ENCODE results near the gene CD72.
"Not testable (repeated sequence)": the region's sequence is repeated elsewhere in the genome, so short reads cannot be mapped to it uniquely, and the experiment has no call there.

Gene CD72

GRCh38 chr9:35636877-35637246 is 18.6 kb upstream of the CD72 start:
- H3K36me3 ChIP-seq (ENCODE audit: insufficient read depth, low read length); H3K4me3 ChIP-seq (ENCODE audit: low read depth, low read length): not testable (repeated sequence)

GRCh38 chr9:35636135-35636876 is 18.1 kb upstream of the CD72 start:
- H2AFZ ChIP-seq (ENCODE audit: low read length, unreplicated experiment), result no peak overlapping the region
- H3K79me2 ChIP-seq (ENCODE audit: control insufficient read depth, insufficient read depth, low read length, unreplicated experiment), result no peaks in the 10 kb centered on the region
- H3K36me3 ChIP-seq (ENCODE audit: insufficient read depth, low read length), result no peaks in the 10 kb centered on the region
- H3K27me3 ChIP-seq (ENCODE audit: insufficient read depth, low read length), result no peaks in the 10 kb centered on the region
- H3K4me1 ChIP-seq (ENCODE audit: control insufficient read depth, insufficient read depth, low read length, unreplicated experiment), result no peaks in the 10 kb centered on the region
- no peak overlapping the region for H3K27ac ChIP-seq (ENCODE audit: low read depth, low read length)
- H3K4me3 ChIP-seq (ENCODE audit: low read depth, low read length), result no peak overlapping the region

More at GRCh38 chr9:35636877-35637246, 18.6 kb upstream of the CD72 start:
- H3K79me2 ChIP-seq (ENCODE audit: control insufficient read depth, insufficient read depth, low read length, unreplicated experiment); H2AFZ ChIP-seq (ENCODE audit: low read length, unreplicated experiment); H3K4me1 ChIP-seq (ENCODE audit: control insufficient read depth, insufficient read depth, low read length, unreplicated experiment); H3K27me3 ChIP-seq (ENCODE audit: insufficient read depth, low read length); H3K27ac ChIP-seq (ENCODE audit: low read depth, low read length): not testable (repeated sequence)

GRCh38 chr9:35635730-35636129 is 17.5 kb upstream of the CD72 start:
- H3K27me3 ChIP-seq (ENCODE audit: insufficient read depth, low read length), result no peaks in the 10 kb centered on the region
- H2AFZ ChIP-seq (ENCODE audit: low read length, unreplicated experiment), result no peak overlapping the region
- no peaks in the 10 kb centered on the region for H3K4me1 ChIP-seq (ENCODE audit: control insufficient read depth, insufficient read depth, low read length, unreplicated experiment)
- no peak overlapping the region for H3K27ac ChIP-seq (ENCODE audit: low read depth, low read length)
- no peak overlapping the region for H3K4me3 ChIP-seq (ENCODE audit: low read depth, low read length)
- no peaks in the 10 kb centered on the region for H3K79me2 ChIP-seq (ENCODE audit: control insufficient read depth, insufficient read depth, low read length, unreplicated experiment)
- no peaks in the 10 kb centered on the region for H3K36me3 ChIP-seq (ENCODE audit: insufficient read depth, low read length)

GRCh38 chr9:35629597-35629996 is 11.4 kb upstream of the CD72 start:
- Histone ChIP-seq H3K27me3 (ENCODE audit: insufficient read depth, low read length) (no peaks in the 10 kb centered on the region), H3K79me2 (ENCODE audit: control insufficient read depth, insufficient read depth, low read length, unreplicated experiment) (no peaks in the 10 kb centered on the region), H3K4me3 (ENCODE audit: low read depth, low read length) (no peak overlapping the region), H2AFZ (ENCODE audit: low read length, unreplicated experiment) (no peak overlapping the region), H3K36me3 (ENCODE audit: insufficient read depth, low read length) (no peaks in the 10 kb centered on the region), H3K4me1 (ENCODE audit: control insufficient read depth, insufficient read depth, low read length, unreplicated experiment) (no peaks in the 10 kb centered on the region), H3K27ac (ENCODE audit: low read depth, low read length) (no peak overlapping the region)

- no peaks in the 10 kb centered on the region for H3K36me3 ChIP-seq (ENCODE audit: insufficient read depth, low read length)
- H2AFZ ChIP-seq (ENCODE audit: low read length, unreplicated experiment), result no peak overlapping the region
- H3K27me3 ChIP-seq (ENCODE audit: insufficient read depth, low read length), result no peaks in the 10 kb centered on the region
- no peaks in the 10 kb centered on the region for H3K79me2 ChIP-seq (ENCODE audit: control insufficient read depth, insufficient read depth, low read length, unreplicated experiment)
- H3K27ac ChIP-seq (ENCODE audit: low read depth, low read length), result no peak overlapping the region
- no peaks in the 10 kb centered on the region for H3K4me1 ChIP-seq (ENCODE audit: control insufficient read depth, insufficient read depth, low read length, unreplicated experiment)
- no peak overlapping the region for H3K4me3 ChIP-seq (ENCODE audit: low read depth, low read length)
Measured at GRCh38 chr9:35628389-35628991, 10.3 kb upstream of the CD72 start.

GRCh38 chr9:35627575-35627974 is 9.4 kb upstream of the CD72 start:
- H3K4me1 ChIP-seq (ENCODE audit: control insufficient read depth, insufficient read depth, low read length, unreplicated experiment), result no peaks in the 10 kb centered on the region
- H3K36me3 ChIP-seq (ENCODE audit: insufficient read depth, low read length), result no peaks in the 10 kb centered on the region
- H3K79me2 ChIP-seq (ENCODE audit: control insufficient read depth, insufficient read depth, low read length, unreplicated experiment), result no peaks in the 10 kb centered on the region
- H2AFZ ChIP-seq (ENCODE audit: low read length, unreplicated experiment), result no peak overlapping the region
- H3K27me3 ChIP-seq (ENCODE audit: insufficient read depth, low read length), result no peaks in the 10 kb centered on the region
- H3K27ac ChIP-seq (ENCODE audit: low read depth, low read length), result no peak overlapping the region
- H3K4me3 ChIP-seq (ENCODE audit: low read depth, low read length), result no peak overlapping the region

- H3K27me3 ChIP-seq (ENCODE audit: insufficient read depth, low read length), result peaks cover 32% of the 10 kb centered on the region
- no peak overlapping the region for H3K4me3 ChIP-seq (ENCODE audit: low read depth, low read length)
- no peak overlapping the region for H2AFZ ChIP-seq (ENCODE audit: low read length, unreplicated experiment)
- H3K4me1 ChIP-seq (ENCODE audit: control insufficient read depth, insufficient read depth, low read length, unreplicated experiment), result no peaks in the 10 kb centered on the region
- no peaks in the 10 kb centered on the region for H3K36me3 ChIP-seq (ENCODE audit: insufficient read depth, low read length)
- no peak overlapping the region for H3K27ac ChIP-seq (ENCODE audit: low read depth, low read length)
- no peaks in the 10 kb centered on the region for H3K79me2 ChIP-seq (ENCODE audit: control insufficient read depth, insufficient read depth, low read length, unreplicated experiment)
Measured at GRCh38 chr9:35619800-35620158, 1.6 kb upstream of the CD72 start.

- Histone ChIP-seq H3K27ac (ENCODE audit: low read depth, low read length) (no peak overlapping the region), H3K4me1 (ENCODE audit: control insufficient read depth, insufficient read depth, low read length, unreplicated experiment) (no peaks in the 10 kb centered on the region), H2AFZ (ENCODE audit: low read length, unreplicated experiment) (no peak overlapping the region), H3K4me3 (ENCODE audit: low read depth, low read length) (no peak overlapping the region), H3K36me3 (ENCODE audit: insufficient read depth, low read length) (no peaks in the 10 kb centered on the region), H3K79me2 (ENCODE audit: control insufficient read depth, insufficient read depth, low read length, unreplicated experiment) (no peaks in the 10 kb centered on the region), H3K27me3 (ENCODE audit: insufficient read depth, low read length) (peaks cover 37% of the 10 kb centered on the region)
Measured at GRCh38 chr9:35618854-35619799, 914 bp upstream of the CD72 start.

GRCh38 chr9:35617548-35617947 is 665 bp downstream of the CD72 start:
- no peaks in the 10 kb centered on the region for H3K79me2 ChIP-seq (ENCODE audit: control insufficient read depth, insufficient read depth, low read length, unreplicated experiment)
- H3K27ac ChIP-seq (ENCODE audit: low read depth, low read length), result no peak overlapping the region
- H2AFZ ChIP-seq (ENCODE audit: low read length, unreplicated experiment), result peak overlapping the region; percentile 4
- H3K4me1 ChIP-seq (ENCODE audit: control insufficient read depth, insufficient read depth, low read length, unreplicated experiment), result no peaks in the 10 kb centered on the region
- H3K27me3 ChIP-seq (ENCODE audit: insufficient read depth, low read length), result peaks cover 37% of the 10 kb centered on the region
- no peaks in the 10 kb centered on the region for H3K36me3 ChIP-seq (ENCODE audit: insufficient read depth, low read length)
- peak overlapping the region; percentile 42; the same call in 1 of the 2 replicates for H3K4me3 ChIP-seq (ENCODE audit: low read depth, low read length)

GRCh38 chr9:35616681-35617459 is 1.3 kb downstream of the CD72 start:
- no peaks in the 10 kb centered on the region for H3K4me1 ChIP-seq (ENCODE audit: control insufficient read depth, insufficient read depth, low read length, unreplicated experiment)
- no peaks in the 10 kb centered on the region for H3K79me2 ChIP-seq (ENCODE audit: control insufficient read depth, insufficient read depth, low read length, unreplicated experiment)
- H3K36me3 ChIP-seq (ENCODE audit: insufficient read depth, low read length), result no peaks in the 10 kb centered on the region
- peak overlapping the region; percentile 4 for H2AFZ ChIP-seq (ENCODE audit: low read length, unreplicated experiment)
- peak overlapping the region; percentile 42; the same call in 1 of the 2 replicates for H3K4me3 ChIP-seq (ENCODE audit: low read depth, low read length)
- H3K27ac ChIP-seq (ENCODE audit: low read depth, low read length), result no peak overlapping the region
- H3K27me3 ChIP-seq (ENCODE audit: insufficient read depth, low read length), result peaks cover 37% of the 10 kb centered on the region

All from ACC112 (cell line).